Activated CD4-positive, alpha-beta T cell treated with anti-CD3 and anti-CD28 coated beads for 36 hours (primary cell): ENCODE data around the gene ERI3. TPM values are rescaled to one million over a fixed set of nuclear protein-coding genes. Genes with fewer than 3 reads are reported as not detected.

Experiments used
- ATAC-seq: fragments of 200-7000 bp; cut with Tn5 transposase; one replicate; pipeline ENCODE4 v1.10.0; 2021; ENCODE audit warnings: mild to moderate bottlenecking, moderate library complexity
- CTCF ChIA-PET: fragments of 350-600 bp; sonication (Branson Sonifier 250); formaldehyde crosslinking; loops from one replicate; lab custom pipeline; 2021; ENCODE audit warnings: antibody characterized with exemption; lab: Charles Lee
- POLR2A ChIA-PET: fragments of 350-600 bp; sonication (Branson Sonifier 250); formaldehyde crosslinking; loops from one replicate; lab custom pipeline; 2021; ENCODE audit warnings: antibody characterized with exemption, inconsistent platforms; lab: Charles Lee
- DNase-seq: peaks from one replicate; pipeline ENCODE4 v3.0.0-alpha.2; 2020
- H3K27ac Mint-ChIP-seq: one replicate; pipeline ENCODE4 v1.8.0; 2021; ENCODE audit warnings: mixed read lengths
- H3K27me3 Mint-ChIP-seq: one replicate; pipeline ENCODE4 v1.8.0; 2021; ENCODE audit warnings: mixed read lengths
- H3K36me3 Mint-ChIP-seq: one replicate; pipeline ENCODE4 v1.8.0; 2021; ENCODE audit warnings: low read depth, mixed read lengths
- H3K4me1 Mint-ChIP-seq: one replicate; pipeline ENCODE4 v1.8.0; 2021; ENCODE audit warnings: mixed read lengths
- H3K4me3 Mint-ChIP-seq: one replicate; pipeline ENCODE4 v1.8.0; 2021; ENCODE audit warnings: mild to moderate bottlenecking, moderate library complexity, mixed read lengths
- H3K9me3 Mint-ChIP-seq: one replicate; pipeline ENCODE4 v1.8.0; 2021; ENCODE audit warnings: low read depth, mixed read lengths
- intact Hi-C, 2 experiments: fragments of 100-400 bp; cut with DNase I in 1 of 2; cut with micrococcal nuclease in 1 of 2; formaldehyde crosslinking; loops; one replicate each; pipeline versions ENCODE4 v1.14.2 to v1.15.1; 2022 to 2024; cut with DNase I, micrococcal nuclease
- total RNA-seq, 2 experiments: library from RNA; stranded (reverse); gene quantifications; one replicate each; pipeline ENCODE4 v1.2.3, GENCODE V29; 2021

Gene ERI3
- total RNA-seq, 2 experiments from 2014 or later, result 36.7 to 41.3 TPM

DNA sequence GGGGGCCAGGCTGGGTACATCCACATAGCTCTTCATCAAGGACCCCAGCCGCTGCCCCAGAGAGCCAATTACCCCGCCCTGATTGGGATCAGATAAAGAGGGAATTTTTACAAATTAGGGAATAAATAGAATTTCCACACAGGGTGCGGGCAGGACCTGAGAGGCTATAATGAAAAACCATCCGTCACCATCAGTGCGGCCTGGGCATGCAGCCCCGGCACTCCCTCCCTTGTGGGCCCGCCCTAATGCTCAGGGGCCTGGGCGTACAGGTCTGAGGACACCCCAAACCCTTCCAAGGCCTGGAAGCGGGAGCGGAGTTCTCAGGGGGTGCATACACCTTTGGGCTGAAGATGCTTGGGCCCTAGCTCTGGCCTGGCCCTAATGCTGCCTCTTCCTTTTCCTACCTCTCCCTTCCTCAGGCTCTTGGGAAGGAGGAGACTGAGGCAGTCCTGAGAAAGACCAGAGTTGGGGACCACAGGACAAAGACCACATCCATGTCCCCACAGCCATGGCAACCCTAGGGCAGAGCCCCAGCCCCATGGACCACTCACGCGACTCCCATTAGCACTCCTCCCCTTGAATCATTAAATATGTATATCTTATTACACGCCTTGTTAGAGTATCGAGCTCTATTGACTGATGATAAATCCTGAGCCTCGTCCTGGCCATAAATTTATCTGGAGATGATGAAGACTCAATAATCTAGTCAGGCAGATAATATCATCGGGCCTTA is 125.5 kb downstream of the ERI3 start:
- Mint-ChIP-seq H3K9me3 (no peaks in the 10 kb centered on the region), H3K4me1 (no peaks in the 10 kb centered on the region), H3K4me3 (no peak overlapping the region), H3K27ac (no peak overlapping the region), H3K36me3 (peaks cover 1% of the 10 kb centered on the region), H3K27me3 (no peaks in the 10 kb centered on the region)
- DNase-seq (no peak), ATAC-seq (no peak)
- ChIA-PET CTCF (interaction anchor here (0.6 kb wide), 1 partner anchor 130 kb away, joined by 3 read pairs; no protein-coding TSS in a partner anchor), POLR2A (no interaction called here)
- intact Hi-C loops, result no loop called here

DNA sequence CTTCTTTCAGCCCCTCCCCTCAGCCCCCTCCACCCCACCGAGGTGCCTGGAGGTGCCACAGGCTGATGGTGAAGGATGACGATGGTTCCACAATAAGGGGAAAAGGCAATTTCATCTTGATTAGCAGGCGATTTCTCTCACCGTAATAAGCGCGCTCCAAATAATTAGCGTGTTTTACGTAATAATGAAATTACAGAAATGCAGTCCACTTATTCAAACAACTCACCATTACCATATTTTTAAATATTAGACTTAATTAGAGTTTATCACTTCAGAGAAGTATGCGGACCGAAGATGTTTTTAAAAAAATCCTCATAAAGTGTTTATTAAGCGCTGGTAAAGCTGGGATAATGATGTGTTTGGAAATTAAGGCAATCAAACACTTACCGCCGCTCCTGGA is 126.8 kb downstream of the ERI3 start:
- H3K4me1 Mint-ChIP-seq, result peaks cover 6% of the 10 kb centered on the region
- ATAC-seq, result no peak
- POLR2A ChIA-PET, result no interaction called here
- H3K27me3 Mint-ChIP-seq, result no peaks in the 10 kb centered on the region
- H3K27ac Mint-ChIP-seq, result no peak overlapping the region
- H3K4me3 Mint-ChIP-seq, result no peak overlapping the region
- peaks cover 1% of the 10 kb centered on the region for H3K36me3 Mint-ChIP-seq
- CTCF ChIA-PET, result interaction anchor here (1.2 kb wide), 2 partner anchors 11 to 12 kb away, joined by 3 read pairs; no protein-coding TSS in a partner anchor
- intact Hi-C loops, result no loop called here
- DNase-seq, result no peak
- H3K9me3 Mint-ChIP-seq, result no peaks in the 10 kb centered on the region

DNA sequence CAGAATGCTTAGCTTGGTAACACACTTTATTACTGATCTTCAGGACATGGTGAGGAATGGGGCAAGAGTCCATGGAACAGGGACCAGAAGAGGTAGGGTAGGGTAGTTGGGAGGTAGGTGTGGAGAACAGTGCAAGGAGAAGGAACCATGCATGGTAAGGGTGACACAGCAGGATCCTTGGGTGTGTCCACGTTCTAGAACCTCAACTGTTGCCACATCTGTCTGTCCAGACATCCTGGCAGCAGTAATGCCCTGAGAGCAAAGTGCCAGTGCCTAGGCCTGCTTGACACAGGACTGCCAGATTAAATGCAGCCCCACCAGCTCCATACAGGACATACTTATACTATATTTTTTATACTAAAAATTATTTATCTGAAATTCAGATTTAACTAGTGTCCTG is 127.8 kb downstream of the ERI3 start:
- H3K9me3 Mint-ChIP-seq, result no peaks in the 10 kb centered on the region
- peaks cover 11% of the 10 kb centered on the region for H3K4me1 Mint-ChIP-seq
- CTCF ChIA-PET, result interaction anchor here (1.2 kb wide), 2 partner anchors 10 to 13 kb away, joined by 3 read pairs; no protein-coding TSS in a partner anchor
- no peaks in the 10 kb centered on the region for H3K27me3 Mint-ChIP-seq
- H3K27ac Mint-ChIP-seq, result no peak overlapping the region
- H3K4me3 Mint-ChIP-seq, result no peak overlapping the region
- POLR2A ChIA-PET, result no interaction called here
- peaks cover 1% of the 10 kb centered on the region for H3K36me3 Mint-ChIP-seq
- intact Hi-C loops, result no loop called here
- DNase-seq (no peak), ATAC-seq (no peak)

GRCh38 chr1:44225761-44226160 is 129.3 kb downstream of the ERI3 start:
- no peak for DNase-seq
- ChIA-PET CTCF (interaction anchor here (0.7 to 2.1 kb wide), 4 partner anchors 9 to 94 kb away, joined by 3 to 7 read pairs (median 4); no protein-coding TSS in a partner anchor), POLR2A (no interaction called here)
- H3K27me3 Mint-ChIP-seq, result no peaks in the 10 kb centered on the region
- no peak for ATAC-seq
- intact Hi-C loops, result no loop called here
- H3K27ac Mint-ChIP-seq, result no peak overlapping the region
- H3K36me3 Mint-ChIP-seq, result peaks cover 3% of the 10 kb centered on the region
- H3K4me1 Mint-ChIP-seq, result peaks cover 11% of the 10 kb centered on the region
- H3K9me3 Mint-ChIP-seq, result no peaks in the 10 kb centered on the region
- H3K4me3 Mint-ChIP-seq, result no peak overlapping the region

DNA sequence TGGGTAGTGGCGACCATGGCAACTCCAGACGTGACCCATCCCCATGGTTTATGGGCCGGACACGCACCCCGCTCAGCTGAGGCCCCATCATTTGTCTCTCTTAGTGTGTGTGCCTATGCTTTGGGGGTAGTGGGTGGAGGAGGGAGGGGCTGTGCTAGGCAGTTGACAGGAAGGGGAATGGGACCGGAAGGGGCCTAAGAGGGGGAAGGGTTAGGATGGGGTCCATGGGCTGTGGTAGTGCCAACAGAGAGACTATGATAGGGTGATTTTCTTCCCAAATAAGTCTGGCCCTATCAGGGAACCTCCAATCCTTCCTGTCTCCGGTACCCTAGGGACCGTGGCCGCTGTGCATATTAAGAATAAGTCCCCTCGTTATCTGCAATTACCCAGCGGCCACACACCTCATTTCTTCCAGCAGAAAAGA is 131.9 kb downstream of the ERI3 start:
- ATAC-seq, result no peak
- CTCF ChIA-PET, result no interaction called here
- POLR2A ChIA-PET, result interaction anchor here (0.6 kb wide), 1 partner anchor 10 kb away, joined by 4 read pairs; the partner anchor contains the start of gene DMAP1

GRCh38 chr1:44222397-44223186 is 132.5 kb downstream of the ERI3 start:
- ATAC-seq (no peak), DNase-seq (no peak)
- Mint-ChIP-seq H3K36me3 (peaks cover 9% of the 10 kb centered on the region), H3K9me3 (no peaks in the 10 kb centered on the region), H3K27me3 (no peaks in the 10 kb centered on the region), H3K4me1 (peaks cover 12% of the 10 kb centered on the region), H3K4me3 (no peak overlapping the region), H3K27ac (no peak overlapping the region)
- intact Hi-C loops, result no loop called here
- ChIA-PET CTCF (no interaction called here), POLR2A (no interaction called here)

More for the DNA sequence above, 131.9 kb downstream of the ERI3 start:
- H3K27ac Mint-ChIP-seq, result no peak overlapping the region
- H3K36me3 Mint-ChIP-seq, result peaks cover 9% of the 10 kb centered on the region
- DNase-seq, result no peak
- H3K27me3 Mint-ChIP-seq, result no peaks in the 10 kb centered on the region
- peaks cover 11% of the 10 kb centered on the region for H3K4me1 Mint-ChIP-seq
- no peak overlapping the region for H3K4me3 Mint-ChIP-seq
- H3K9me3 Mint-ChIP-seq, result no peaks in the 10 kb centered on the region
- intact Hi-C loops, result no loop called here

DNA sequence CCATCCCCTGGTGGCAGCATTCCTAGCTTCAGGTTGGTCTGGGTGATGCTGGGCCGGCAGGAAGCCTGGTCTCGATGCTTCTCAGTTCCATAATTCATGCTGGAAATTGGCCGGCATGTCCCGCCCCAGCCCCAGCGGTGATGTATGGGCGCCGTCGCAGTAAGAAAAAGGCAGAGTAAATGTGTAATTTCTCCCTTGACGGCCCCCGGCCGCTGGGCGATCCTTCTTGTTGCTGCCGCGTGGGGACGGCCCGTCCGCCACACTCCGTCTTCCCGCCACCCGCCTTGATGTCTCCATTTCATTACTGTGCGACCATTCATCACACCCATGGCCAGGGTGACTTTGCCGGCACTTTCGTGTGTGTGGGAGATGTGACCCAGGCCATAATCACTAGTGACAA is 133.3 kb downstream of the ERI3 start:
- H3K4me1 Mint-ChIP-seq, result peaks cover 18% of the 10 kb centered on the region
- ChIA-PET CTCF (interaction anchor here (0.6 to 0.7 kb wide), 2 partner anchors 373 to 412 kb away, joined by 3 read pairs; no protein-coding TSS in a partner anchor), POLR2A (no interaction called here)
- DNase-seq, result no peak
- no peaks in the 10 kb centered on the region for H3K9me3 Mint-ChIP-seq
- H3K36me3 Mint-ChIP-seq, result peaks cover 9% of the 10 kb centered on the region
- H3K27me3 Mint-ChIP-seq, result no peaks in the 10 kb centered on the region
- ATAC-seq, result no peak
- intact Hi-C loops, result no loop called here
- no peak overlapping the region for H3K27ac Mint-ChIP-seq
- H3K4me3 Mint-ChIP-seq, result no peak overlapping the region

DNA sequence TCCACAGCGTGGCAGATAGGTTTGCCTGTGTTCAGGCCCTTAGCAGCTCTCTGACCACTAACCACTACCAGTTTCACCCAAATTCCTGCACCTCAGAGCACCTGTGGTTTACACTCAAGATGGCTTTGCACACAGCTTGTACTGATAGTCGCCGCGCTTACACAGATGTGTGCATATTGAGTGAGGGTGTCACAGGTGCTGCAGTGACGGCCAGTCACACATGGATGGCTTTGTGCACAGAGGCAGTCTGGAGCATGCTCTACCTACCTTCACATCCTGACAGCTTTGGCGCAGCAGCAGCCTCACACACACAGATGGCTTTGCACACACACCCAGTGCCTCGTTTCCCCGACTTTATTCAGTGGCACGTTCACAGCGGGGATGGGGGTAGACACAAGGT is 134.3 kb downstream of the ERI3 start:
- Mint-ChIP-seq H3K9me3 (no peaks in the 10 kb centered on the region), H3K27ac (no peak overlapping the region), H3K4me1 (peaks cover 18% of the 10 kb centered on the region), H3K4me3 (no peak overlapping the region), H3K36me3 (peaks cover 9% of the 10 kb centered on the region), H3K27me3 (no peaks in the 10 kb centered on the region)
- intact Hi-C loops, result no loop called here
- ChIA-PET CTCF (interaction anchor here (0.6 kb wide), 2 partner anchors 66 to 419 kb away, joined by 3 read pairs; no protein-coding TSS in a partner anchor), POLR2A (interaction anchor here (0.5 kb wide), 1 partner anchor 44 kb away, joined by 4 read pairs; no protein-coding TSS in a partner anchor)
- no peak for ATAC-seq
- DNase-seq, result no peak

DNA sequence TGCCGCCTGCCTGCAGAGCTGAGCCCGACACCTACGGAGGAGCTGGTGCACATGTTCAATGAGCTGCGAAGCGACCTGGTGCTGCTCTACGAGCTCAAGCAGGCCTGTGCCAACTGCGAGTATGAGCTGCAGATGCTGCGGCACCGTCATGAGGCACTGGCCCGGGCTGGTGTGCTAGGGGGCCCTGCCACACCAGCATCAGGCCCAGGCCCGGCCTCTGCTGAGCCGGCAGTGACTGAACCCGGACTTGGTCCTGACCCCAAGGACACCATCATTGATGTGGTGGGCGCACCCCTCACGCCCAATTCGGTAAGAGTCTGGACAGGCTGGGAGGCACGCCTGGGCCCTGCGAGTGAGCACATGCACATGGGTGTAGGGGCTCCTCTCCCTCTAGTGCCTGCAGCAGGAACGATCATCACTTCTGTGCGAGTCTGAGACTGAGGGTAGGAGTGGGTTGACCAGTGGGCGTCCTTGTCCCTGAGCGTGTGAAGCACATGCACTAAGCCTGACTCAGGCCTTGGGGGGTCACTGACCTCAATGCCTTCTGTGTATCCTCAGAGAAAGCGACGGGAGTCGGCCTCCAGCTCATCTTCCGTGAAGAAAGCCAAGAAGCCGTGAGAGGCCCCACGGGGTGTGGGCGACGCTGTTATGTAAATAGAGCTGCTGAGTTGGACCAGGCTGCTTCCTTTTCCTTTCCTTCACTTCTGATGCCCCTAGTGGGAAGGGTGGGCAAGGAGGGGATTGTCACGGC is 134.9 kb downstream of the ERI3 start:
- H3K9me3 Mint-ChIP-seq, result no peaks in the 10 kb centered on the region
- ATAC-seq (no peak), DNase-seq (no peak)
- H3K36me3 Mint-ChIP-seq, result peaks cover 12% of the 10 kb centered on the region
- ChIA-PET POLR2A (interaction anchor here (0.5 kb wide), 1 partner anchor 44 kb away, joined by 4 read pairs; no protein-coding TSS in a partner anchor), CTCF (interaction anchor here (0.6 to 1.2 kb wide), 4 partner anchors 66 to 459 kb away, joined by 3 to 4 read pairs (median 3); no protein-coding TSS in a partner anchor)
- H3K27ac Mint-ChIP-seq, result no peak overlapping the region
- H3K4me1 Mint-ChIP-seq, result peaks cover 20% of the 10 kb centered on the region
- intact Hi-C loops, result no loop called here
- no peaks in the 10 kb centered on the region for H3K27me3 Mint-ChIP-seq
- H3K4me3 Mint-ChIP-seq, result no peak overlapping the region

DNA sequence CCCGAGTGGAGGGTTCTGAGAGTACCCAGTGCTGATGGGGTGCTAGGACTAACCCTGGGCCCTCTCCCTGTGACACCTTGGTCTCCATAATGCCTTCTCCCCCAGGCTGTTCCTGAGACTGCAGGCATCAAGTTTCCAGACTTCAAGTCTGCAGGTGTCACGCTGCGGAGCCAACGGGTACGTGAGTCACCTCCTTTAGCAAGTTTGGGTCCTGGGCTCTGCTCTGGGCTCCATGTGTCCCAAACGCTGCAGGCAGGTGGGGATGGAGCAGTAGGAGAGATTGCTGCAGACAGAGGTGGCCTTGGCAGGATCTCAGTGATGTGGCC is 135.8 kb downstream of the ERI3 start:
- Mint-ChIP-seq H3K27me3 (no peaks in the 10 kb centered on the region), H3K36me3 (peaks cover 12% of the 10 kb centered on the region), H3K9me3 (no peaks in the 10 kb centered on the region), H3K27ac (no peak overlapping the region), H3K4me3 (no peak overlapping the region), H3K4me1 (peaks cover 27% of the 10 kb centered on the region)
- ChIA-PET CTCF (interaction anchor here (0.8 to 5.2 kb wide), 4 partner anchors 14 to 134 kb away, joined by 3 to 46 read pairs (median 9); no protein-coding TSS in a partner anchor), POLR2A (no interaction called here)
- DNase-seq (no peak), ATAC-seq (no peak)
- intact Hi-C loops, result loop anchor here in 1 of 2 experiments (5.0 to 10.0 kb wide), 2 partner anchors 378 to 436 kb away; no protein-coding TSS in a partner anchor
